ENCODE measurements around the gene PI4K2B.

- TF ChIP-seq, protein P1, sequence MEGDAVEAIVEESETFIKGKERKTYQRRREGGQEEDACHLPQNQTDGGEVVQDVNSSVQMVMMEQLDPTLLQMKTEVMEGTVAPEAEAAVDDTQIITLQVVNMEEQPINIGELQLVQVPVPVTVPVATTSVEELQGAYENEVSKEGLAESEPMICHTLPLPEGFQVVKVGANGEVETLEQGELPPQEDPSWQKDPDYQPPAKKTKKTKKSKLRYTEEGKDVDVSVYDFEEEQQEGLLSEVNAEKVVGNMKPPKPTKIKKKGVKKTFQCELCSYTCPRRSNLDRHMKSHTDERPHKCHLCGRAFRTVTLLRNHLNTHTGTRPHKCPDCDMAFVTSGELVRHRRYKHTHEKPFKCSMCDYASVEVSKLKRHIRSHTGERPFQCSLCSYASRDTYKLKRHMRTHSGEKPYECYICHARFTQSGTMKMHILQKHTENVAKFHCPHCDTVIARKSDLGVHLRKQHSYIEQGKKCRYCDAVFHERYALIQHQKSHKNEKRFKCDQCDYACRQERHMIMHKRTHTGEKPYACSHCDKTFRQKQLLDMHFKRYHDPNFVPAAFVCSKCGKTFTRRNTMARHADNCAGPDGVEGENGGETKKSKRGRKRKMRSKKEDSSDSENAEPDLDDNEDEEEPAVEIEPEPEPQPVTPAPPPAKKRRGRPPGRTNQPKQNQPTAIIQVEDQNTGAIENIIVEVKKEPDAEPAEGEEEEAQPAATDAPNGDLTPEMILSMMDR (conservative IDR thresholded peaks at IDR 0.05; ENCODE audit: low read depth, low read length): no peak
- no peak for TF ChIP-seq EZH2 (IDR thresholded peaks at IDR 0.05; ENCODE audit: low read length, unreplicated experiment)
These were observed 86.5 kb downstream of the PI4K2B start for GRCh38 chr4:25320336-25320735.
